ENCODE results near the gene NPW. TPM values are rescaled to one million over a fixed set of nuclear protein-coding genes. Genes with fewer than 3 reads are reported as not detected.
A peak's percentile ranks its signal among the peaks of the same experiment; 100 is the strongest.

NPW gene
- total and polyA plus RNA-seq, 2 donors (not counting 3 experiments of a cell fraction or from before 2014, with no cell fraction given), result 0.84 to 3.3 TPM

- no peaks in the 10 kb centered on the region for H3K27me3 ChIP-seq (ENCODE audit: control insufficient read depth in 2 of 2, insufficient read depth in 2 of 2, low read length in 2 of 2)
- TF ChIP-seq FOS (IDR thresholded peaks at IDR 0.05; ENCODE audit: borderline replicate concordance, insufficient read depth, low read length) (peak; percentile 10), POLR2A (IDR thresholded peaks at IDR 0.05; ENCODE audit: low read depth, low read length) (no peak), POLR2AphosphoS5 (IDR thresholded peaks at IDR 0.05; ENCODE audit: insufficient read depth, low read depth, low read length) (peak; percentile 30), EZH2 (IDR thresholded peaks at IDR 0.05; ENCODE audit: borderline replicate concordance, low read depth, low read length, severe bottlenecking) (no peak), JUN (IDR thresholded peaks at IDR 0.05; ENCODE audit: borderline replicate concordance, insufficient read depth, insufficient read length, low read depth) (no peak), MYC (IDR thresholded peaks at IDR 0.05; ENCODE audit: low read depth, low read length) (no peak)
- TF ChIP-seq, protein P1, sequence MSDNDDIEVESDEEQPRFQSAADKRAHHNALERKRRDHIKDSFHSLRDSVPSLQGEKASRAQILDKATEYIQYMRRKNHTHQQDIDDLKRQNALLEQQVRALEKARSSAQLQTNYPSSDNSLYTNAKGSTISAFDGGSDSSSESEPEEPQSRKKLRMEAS (IDR thresholded peaks at IDR 0.05; ENCODE audit: insufficient read depth, insufficient read length), result no peak
- FAIRE-seq (peak; percentile 74), DNase-seq (ENCODE audit: low read depth, low spot score) (peak; percentile 69)
- peak overlapping the region; percentile 30 for H3K27ac ChIP-seq (ENCODE audit: insufficient read depth, low read depth, low read length)
- POLR2A ChIA-PET, result interaction anchor here (1.4 to 2.4 kb wide), 2 partner anchors 47 to 111 kb away, joined by 3 to 8 read pairs; partner anchors contain the start of gene TRAF7
- intact Hi-C loops (cut with micrococcal nuclease), result no loop called here
- BruUV-seq (replicated peaks), result no TSS peak
- no peaks in the 10 kb centered on the region for H4K20me1 ChIP-seq (replicated peaks; ENCODE audit: control insufficient read depth, extremely low read depth, insufficient read depth, low read length)
- peaks cover 34% of the 10 kb centered on the region for H3K4me1 ChIP-seq (ENCODE audit: control insufficient read depth, extremely low read depth, insufficient read depth, low read length)
- H3K4me3 ChIP-seq (replicated peaks in 1 of 3; ENCODE audit: insufficient read depth in 1 of 3, low read depth in 1 of 3, low read length in 3 of 3), result no peak overlapping the region
- H3K9ac ChIP-seq (replicated peaks; ENCODE audit: extremely low read depth, insufficient read depth, low read length), result peak overlapping the region; percentile 4
- H3K4me2 ChIP-seq (ENCODE audit: insufficient read depth, low read length), result no peak overlapping the region
- H3K36me3 ChIP-seq (ENCODE audit: control insufficient read depth in 2 of 2, extremely low read depth in 1 of 2, insufficient read depth in 2 of 2, low read length in 2 of 2), result no peaks in the 10 kb centered on the region
- H3K9me3 ChIP-seq (replicated peaks; ENCODE audit: control insufficient read depth, insufficient read depth, low read length), result no peaks in the 10 kb centered on the region
- CTCF ChIA-PET, result interaction anchor here (0.7 to 3.2 kb wide), 6 partner anchors 11 to 97 kb away, joined by 3 to 20 read pairs (median 4); no protein-coding TSS in a partner anchor
- H3K79me2 ChIP-seq (ENCODE audit: control insufficient read depth, insufficient read depth, low read length), result peaks cover 9% of the 10 kb centered on the region
- H2AFZ ChIP-seq (ENCODE audit: low read depth, low read length), result peak overlapping the region; percentile 48
- dilution Hi-C loops (cut with MboI; ENCODE audit: extremely low pct_ligation_motif_present, low sequenced_read_pairs), result loop anchor here (25.0 kb wide), 1 partner anchor 118 kb away; the partner anchor contains the start of gene TRAF7
- H3K9me1 ChIP-seq (replicated peaks; ENCODE audit: control insufficient read depth, extremely low read depth, insufficient read depth, low read length), result no peaks in the 10 kb centered on the region
Measured at GRCh38 chr16:2043667-2044451, 24.3 kb downstream of the NPW start.
